PC-3 (cell line): ENCODE measurements around the gene MPV17. TPM values are rescaled to one million over a fixed set of nuclear protein-coding genes. Genes with fewer than 3 reads are reported as not detected.
A peak's percentile ranks its signal among the peaks of the same experiment; 100 is the strongest.

Source experiments
- ATAC-seq: fragments of 200-7000 bp; cut with Tn5 transposase; 2 replicates; pipeline ENCODE4 v1.9.1; 2020; ENCODE audit warnings: mild to moderate bottlenecking, moderate library complexity
- BruUV-seq: library from RNA; stranded (reverse); fragments of 400-500 nt; replicated peaks from 2 replicates; lab custom pipeline; 2021; lab: Mats Ljungman, UMichigan
- CTCF ChIA-PET: fragments of 300-600 bp; sonication (Branson Sonifier 250); formaldehyde crosslinking; loops from one replicate; lab custom pipeline; 2022; ENCODE audit warnings: antibody characterized with exemption; lab: Charles Lee
- POLR2A ChIA-PET: fragments of 300-600 bp; sonication (Branson Sonifier 250); formaldehyde crosslinking; loops from one replicate; lab custom pipeline; 2022; ENCODE audit warnings: antibody characterized with exemption; ENCODE audit not compliant: unreplicated experiment; lab: Charles Lee
- DNase-seq: peaks from one replicate; pipeline ENCODE4 v3.0.0-alpha.2; 2015
- H2AFZ ChIP-seq: fragments of 300-600 bp; sonication (generic); 2 replicates; pipeline ENCODE4 v1.6.0; 2016; ENCODE audit warnings: antibody characterized with exemption, low read length
- H3F3A ChIP-seq: fragments of 300-600 bp; sonication (generic); one replicate; pipeline ENCODE4 v1.6.0; 2017; ENCODE audit warnings: antibody characterized with exemption, low read length, control low read depth, mild to moderate bottlenecking; ENCODE audit not compliant: unreplicated experiment
- H3K27ac ChIP-seq: fragments of 300-600 bp; sonication (generic); 2 replicates; pipeline ENCODE4 v1.5.1; 2016; ENCODE audit warnings: mild to moderate bottlenecking, low read length
- H3K27me3 ChIP-seq: fragments of 300-600 bp; sonication (generic); 2 replicates; pipeline ENCODE4 v1.6.1; 2016; ENCODE audit warnings: low read length, mixed read lengths
- H3K36me3 ChIP-seq: fragments of 300-600 bp; sonication (generic); 2 replicates; pipeline ENCODE4 v1.6.1; 2016; ENCODE audit warnings: low read depth, mixed run types, low read length, mixed read lengths
- H3K4me1 ChIP-seq: fragments of 300-600 bp; sonication (generic); 2 replicates; pipeline ENCODE4 v1.5.1; 2016; ENCODE audit warnings: low read length; ENCODE audit not compliant: insufficient read depth
- H3K4me2 ChIP-seq: fragments of 300-600 bp; sonication (generic); 2 replicates; pipeline ENCODE4 v1.6.0; 2016; ENCODE audit warnings: low read length
- H3K4me3 ChIP-seq: fragments of 300-600 bp; sonication (generic); 2 replicates; pipeline ENCODE4 v1.5.1; 2016; ENCODE audit warnings: mild to moderate bottlenecking, low read length, mixed read lengths
- H3K79me2 ChIP-seq: fragments of 300-600 bp; sonication (generic); 2 replicates; pipeline ENCODE4 v1.6.1; 2017; ENCODE audit warnings: low read length, mixed read lengths
- H3K9ac ChIP-seq: fragments of 300-600 bp; sonication (generic); 2 replicates; pipeline ENCODE4 v1.6.0; 2016; ENCODE audit warnings: mild to moderate bottlenecking, low read length
- H3K9me2 ChIP-seq: fragments of 300-600 bp; sonication (generic); replicated peaks from 2 replicates; pipeline ENCODE4 v1.6.1; 2016; ENCODE audit warnings: mixed run types, low read length, mixed read lengths
- H3K9me3 ChIP-seq: fragments of 300-600 bp; sonication (generic); 2 replicates; pipeline ENCODE4 v1.6.1; 2016; ENCODE audit warnings: low read length, mixed read lengths
- H4K20me1 ChIP-seq: fragments of 300-600 bp; sonication (generic); 2 replicates; pipeline ENCODE4 v1.6.1; 2016; ENCODE audit warnings: low read length, mixed read lengths
- CTCF ChIP-seq: fragments of 300-600 bp; sonication (generic); conservative IDR thresholded peaks from 2 replicates; pipeline ENCODE4 v1.5.1; 2017; ENCODE audit warnings: antibody characterized with exemption, low read depth, mild to moderate bottlenecking, low read length
- EZH2 ChIP-seq: fragments of 300-600 bp; sonication (generic); IDR thresholded peaks from one replicate; pipeline ENCODE4 v1.6.1; 2017; ENCODE audit warnings: antibody characterized with exemption, mild to moderate bottlenecking, low read length; ENCODE audit not compliant: unreplicated experiment
- EZH2phosphoT487 ChIP-seq: fragments of 300-600 bp; sonication (generic); IDR thresholded peaks from 2 replicates; pipeline ENCODE4 v1.6.1; 2018; ENCODE audit warnings: mild to moderate bottlenecking, antibody characterized with exemption, low read length, borderline replicate concordance
- intact Hi-C: fragments of 100-400 bp; cut with micrococcal nuclease; formaldehyde crosslinking; loops from 2 replicates; pipeline ENCODE4 v1.9.0; 2023
- total RNA-seq: library from RNA; depleted of rRNA; stranded (reverse); fragments of >200 nt; gene quantifications from 2 replicates; pipeline ENCODE4 v1.2.3, GENCODE V29; 2014

Gene MPV17
- total RNA-seq, 1 experiment from 2014 or later = 59.2 TPM

GRCh38 chr2:27294928-27295327 is 28.0 kb downstream of the MPV17 start:
- POLR2A ChIA-PET = no interaction called here
- ATAC-seq (no peak), DNase-seq (no peak)
- TF ChIP-seq EZH2 (no peak), EZH2phosphoT487 (no peak), CTCF (no peak)
- Histone ChIP-seq H3K79me2 (no peaks in the 10 kb centered on the region), H3K4me3 (no peak overlapping the region), H3K4me2 (no peak overlapping the region), H3K27ac (no peak overlapping the region), H2AFZ (no peak overlapping the region), H3K36me3 (no peaks in the 10 kb centered on the region), H3F3A (peaks cover 10% of the 10 kb centered on the region), H3K9ac (no peak overlapping the region), H3K9me3 (no peaks in the 10 kb centered on the region), H4K20me1 (no peaks in the 10 kb centered on the region), H3K9me2 (no peaks in the 10 kb centered on the region), H3K4me1 (peaks cover 39% of the 10 kb centered on the region), H3K27me3 (no peaks in the 10 kb centered on the region)
- CTCF ChIA-PET = no interaction called here
- intact Hi-C loops = no loop called here
- no TSS peak for BruUV-seq

- Histone ChIP-seq H3K4me2 (no peak overlapping the region), H3K36me3 (no peaks in the 10 kb centered on the region), H3K9me2 (no peaks in the 10 kb centered on the region), H3K27me3 (no peaks in the 10 kb centered on the region), H3K9me3 (no peaks in the 10 kb centered on the region), H3K9ac (no peak overlapping the region), H3K4me3 (no peak overlapping the region), H3F3A (peaks cover 10% of the 10 kb centered on the region), H3K79me2 (no peaks in the 10 kb centered on the region), H4K20me1 (no peaks in the 10 kb centered on the region), H3K4me1 (peaks cover 28% of the 10 kb centered on the region), H3K27ac (no peak overlapping the region), H2AFZ (no peak overlapping the region)
- TF ChIP-seq EZH2 (no peak), EZH2phosphoT487 (no peak), CTCF (peak; percentile 51)
- DNase-seq (peak; percentile 48), ATAC-seq (peak; percentile 11; the same call in 1 of the 2 replicates)
- CTCF ChIA-PET = interaction anchor here (0.8 kb wide), 1 partner anchor 12 kb away, joined by 3 read pairs; no protein-coding TSS in a partner anchor
- BruUV-seq = no TSS peak
- intact Hi-C loops = no loop called here
- POLR2A ChIA-PET = no interaction called here
Observed at GRCh38 chr2:27291865-27292264, 31.0 kb downstream of the MPV17 start.

DNA sequence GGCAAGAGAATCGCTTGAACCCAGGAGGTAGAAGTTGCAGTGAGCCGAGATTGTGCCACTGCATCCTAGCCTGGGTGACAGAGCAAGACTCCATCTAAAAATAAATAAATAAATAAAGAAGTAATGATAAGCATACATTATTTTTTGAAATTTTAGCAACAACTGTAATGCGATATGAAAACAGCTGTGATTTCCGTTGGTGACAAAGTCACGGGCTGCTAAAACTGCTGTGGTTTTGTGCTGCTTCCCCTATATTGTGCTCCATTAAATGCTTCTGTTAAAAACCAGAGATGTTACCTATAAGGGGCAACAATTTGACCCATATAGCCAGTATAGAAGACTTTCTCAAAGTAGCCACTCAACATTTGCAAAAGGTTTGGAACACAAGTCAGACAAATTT is 32.3 kb downstream of the MPV17 start:
- Histone ChIP-seq H3K4me2 (no peak overlapping the region), H4K20me1 (no peaks in the 10 kb centered on the region), H3K9ac (no peak overlapping the region), H3K79me2 (no peaks in the 10 kb centered on the region), H3K9me3 (no peaks in the 10 kb centered on the region), H3K36me3 (no peaks in the 10 kb centered on the region), H3K9me2 (no peaks in the 10 kb centered on the region), H3F3A (peaks cover 10% of the 10 kb centered on the region), H3K27me3 (no peaks in the 10 kb centered on the region), H2AFZ (no peak overlapping the region), H3K27ac (no peak overlapping the region), H3K4me3 (no peak overlapping the region), H3K4me1 (peaks cover 28% of the 10 kb centered on the region)
- intact Hi-C loops = no loop called here
- TF ChIP-seq CTCF (no peak), EZH2phosphoT487 (no peak), EZH2 (no peak)
- POLR2A ChIA-PET = no interaction called here
- CTCF ChIA-PET = interaction anchor here (0.6 kb wide), 1 partner anchor 13 kb away, joined by 4 read pairs; no protein-coding TSS in a partner anchor
- ATAC-seq (no peak), DNase-seq (no peak)
- no TSS peak for BruUV-seq
